H9 (cell line): ENCODE measurements around the gene PCDHA8. TPM values are rescaled to one million over a fixed set of nuclear protein-coding genes. Genes with fewer than 3 reads are reported as not detected.

Experiments
- DNase-seq: peaks from one replicate; pipeline ENCODE4 v3.0.0-alpha.2; 2017
- H2AFZ ChIP-seq: one replicate; pipeline ENCODE4 v1.6.1; 2013; ENCODE audit warnings: mild to moderate bottlenecking, low read length, control low read depth, moderate library complexity
- H2AK5ac ChIP-seq: 2 replicates; pipeline ENCODE4 v1.6.1; 2013; ENCODE audit warnings: low read length, control low read depth, mixed read lengths; ENCODE audit not compliant: insufficient read length
- H2BK120ac ChIP-seq: one replicate; pipeline ENCODE4 v1.6.1; 2013; ENCODE audit warnings: low read depth, mild to moderate bottlenecking, low read length, control low read depth, inconsistent platforms; ENCODE audit not compliant: poor library complexity, severe bottlenecking
- H2BK12ac ChIP-seq: 2 replicates; pipeline ENCODE4 v1.6.1; 2013; ENCODE audit warnings: low read length, control low read depth, mixed read lengths, low read depth; ENCODE audit not compliant: insufficient read length
- H2BK15ac ChIP-seq: 2 replicates; pipeline ENCODE4 v1.6.1; 2013; ENCODE audit warnings: low read depth, low read length, control low read depth
- H2BK20ac ChIP-seq: one replicate; pipeline ENCODE4 v1.6.1; 2013; ENCODE audit warnings: low read depth, mild to moderate bottlenecking, low read length, control low read depth, inconsistent platforms; ENCODE audit not compliant: poor library complexity, severe bottlenecking
- H2BK5ac ChIP-seq: 2 replicates; pipeline ENCODE4 v1.6.1; 2013; ENCODE audit warnings: low read length, control low read depth, mixed read lengths; ENCODE audit not compliant: insufficient read length
- H3K14ac ChIP-seq: 2 replicates; pipeline ENCODE4 v1.6.1; 2013; ENCODE audit warnings: low read length, control low read depth; ENCODE audit not compliant: insufficient read depth
- H3K18ac ChIP-seq: 2 replicates; pipeline ENCODE4 v1.6.1; 2013; ENCODE audit warnings: low read depth, mild to moderate bottlenecking, mixed read lengths, low read length, control low read depth; ENCODE audit not compliant: insufficient read length
- H3K23ac ChIP-seq: 2 replicates; pipeline ENCODE4 v1.6.1; 2013; ENCODE audit warnings: low read length, control low read depth, mixed read lengths, low read depth; ENCODE audit not compliant: insufficient read length
- H3K23me2 ChIP-seq: 2 replicates; pipeline ENCODE4 v1.6.1; 2013; ENCODE audit warnings: low read depth, mild to moderate bottlenecking, mixed read lengths, low read length, control low read depth; ENCODE audit not compliant: insufficient read length, poor library complexity, severe bottlenecking
- H3K27ac ChIP-seq: 2 replicates; pipeline ENCODE4 v1.5.1; 2013; ENCODE audit warnings: low read length, control low read depth, mixed read lengths, low read depth; ENCODE audit not compliant: insufficient read length
- H3K27me3 ChIP-seq: 2 replicates; pipeline ENCODE4 v1.6.1; 2013; ENCODE audit warnings: low read length, control low read depth, inconsistent platforms; ENCODE audit not compliant: insufficient read depth
- H3K4ac ChIP-seq: 2 replicates; pipeline ENCODE4 v1.6.1; 2013; ENCODE audit warnings: low read depth, mild to moderate bottlenecking, control low read depth, inconsistent platforms, low read length, moderate library complexity
- H3K4me1 ChIP-seq: 2 replicates; pipeline ENCODE4 v1.6.1; 2013; ENCODE audit warnings: low read length, control low read depth, inconsistent platforms; ENCODE audit not compliant: insufficient read depth
- H3K4me2 ChIP-seq: 2 replicates; pipeline ENCODE4 v1.6.1; 2013; ENCODE audit warnings: low read length, control low read depth, mixed read lengths; ENCODE audit not compliant: insufficient read length, insufficient read depth
- H3K56ac ChIP-seq: 2 replicates; pipeline ENCODE4 v1.6.1; 2013; ENCODE audit warnings: low read depth, mild to moderate bottlenecking, mixed read lengths, low read length, control low read depth; ENCODE audit not compliant: insufficient read length
- H3K79me1 ChIP-seq: 2 replicates; pipeline ENCODE4 v1.6.1; 2013; ENCODE audit warnings: low read depth, mild to moderate bottlenecking, moderate library complexity, low read length, control low read depth, inconsistent platforms; ENCODE audit not compliant: insufficient read depth, poor library complexity, severe bottlenecking
- H3K79me2 ChIP-seq: 2 replicates; pipeline ENCODE4 v1.6.1; 2013; ENCODE audit warnings: low read length, control low read depth, inconsistent platforms; ENCODE audit not compliant: insufficient read depth
- H3K9ac ChIP-seq: 2 replicates; pipeline ENCODE4 v1.6.1; 2013; ENCODE audit warnings: low read length, control low read depth, mixed read lengths; ENCODE audit not compliant: insufficient read length; ENCODE audit errors: extremely low read depth
- H3K9me3 ChIP-seq: one replicate; pipeline ENCODE4 v1.6.1; 2013; ENCODE audit warnings: low read depth, low read length, inconsistent platforms; ENCODE audit not compliant: control insufficient read depth
- H3T11ph ChIP-seq: one replicate; pipeline ENCODE4 v1.6.1; 2013; ENCODE audit warnings: mild to moderate bottlenecking, low read length, control low read depth, inconsistent platforms
- H4K20me1 ChIP-seq: one replicate; pipeline ENCODE4 v1.6.1; 2013; ENCODE audit not compliant: control insufficient read depth, insufficient read length, insufficient read depth
- H4K5ac ChIP-seq: 2 replicates; pipeline ENCODE4 v1.6.1; 2013; ENCODE audit warnings: low read depth, mild to moderate bottlenecking, mixed read lengths, low read length, control low read depth; ENCODE audit not compliant: insufficient read length
- H4K8ac ChIP-seq: replicated peaks from 2 replicates; pipeline ENCODE4 v1.6.1; 2013; ENCODE audit warnings: low read length, control low read depth, mixed read lengths, low read depth; ENCODE audit not compliant: insufficient read length
- H4K91ac ChIP-seq: 2 replicates; pipeline ENCODE4 v1.6.1; 2013; ENCODE audit warnings: low read depth, mild to moderate bottlenecking, moderate library complexity, mixed read lengths, low read length, control low read depth; ENCODE audit not compliant: insufficient read length
- H3K27ac Mint-ChIP-seq, 3 experiments: 2 replicates in 2 of 3; 3 replicates in 1 of 3; pipeline ENCODE4 v1.8.0; 2020 to 2021; ENCODE audit warnings: mixed read lengths in 3 of 3, mild to moderate bottlenecking in 1 of 3, moderate library complexity in 1 of 3
- H3K27me3 Mint-ChIP-seq: 2 replicates; pipeline ENCODE4 v1.8.0; 2021; ENCODE audit warnings: low read depth, mild to moderate bottlenecking, moderate library complexity, mixed read lengths
- H3K36me3 Mint-ChIP-seq, 3 experiments: 2 replicates in 2 of 3; 3 replicates in 1 of 3; pipeline ENCODE4 v1.8.0; 2020 to 2021; ENCODE audit warnings: low read depth in 3 of 3, mixed read lengths in 3 of 3; ENCODE audit not compliant: insufficient read depth in 1 of 3
- H3K4me1 Mint-ChIP-seq, 2 experiments: 2 replicates each; pipeline ENCODE4 v1.8.0; 2020; ENCODE audit warnings: mixed read lengths in 2 of 2
- H3K4me3 Mint-ChIP-seq, 2 experiments: 2 replicates in 1 of 2; 3 replicates in 1 of 2; pipeline ENCODE4 v1.8.0; 2020 to 2021; ENCODE audit warnings: mild to moderate bottlenecking in 2 of 2, mixed read lengths in 2 of 2, moderate library complexity in 1 of 2
- H3K9me3 Mint-ChIP-seq, 2 experiments: 2 replicates in 1 of 2; 3 replicates in 1 of 2; pipeline ENCODE4 v1.8.0; 2020; ENCODE audit warnings: mild to moderate bottlenecking in 2 of 2, mixed read lengths in 2 of 2, moderate library complexity in 1 of 2
- WGBS: extraction: QIAGEN DNeasy Blood & Tissue Kit; methylation state at CpG from one replicate; pipeline ENCODE4 v1.1.7; 2013; ENCODE audit warnings: missing lambda C conversion rate, low lambda C conversion rate, mixed read lengths; ENCODE audit not compliant: insufficient read length; ENCODE audit errors: extremely low coverage; 5-methylcytosine and 5-hydroxymethylcytosine counted together
- total RNA-seq: library from RNA; stranded (reverse); gene quantifications from 2 replicates; pipeline ENCODE4 v1.2.1, GENCODE V29; 2021
- TF ChIP-seq, protein P1 (sequence below): fragments of 200-600 bp; sonication (generic); conservative IDR thresholded peaks from 3 replicates; pipeline ENCODE4 v1.8.0; 2021; ENCODE audit warnings: antibody characterized with exemption, mild to moderate bottlenecking

Gene PCDHA8
- total RNA-seq, 1 experiment from 2014 or later, result 0.57 TPM

DNA sequence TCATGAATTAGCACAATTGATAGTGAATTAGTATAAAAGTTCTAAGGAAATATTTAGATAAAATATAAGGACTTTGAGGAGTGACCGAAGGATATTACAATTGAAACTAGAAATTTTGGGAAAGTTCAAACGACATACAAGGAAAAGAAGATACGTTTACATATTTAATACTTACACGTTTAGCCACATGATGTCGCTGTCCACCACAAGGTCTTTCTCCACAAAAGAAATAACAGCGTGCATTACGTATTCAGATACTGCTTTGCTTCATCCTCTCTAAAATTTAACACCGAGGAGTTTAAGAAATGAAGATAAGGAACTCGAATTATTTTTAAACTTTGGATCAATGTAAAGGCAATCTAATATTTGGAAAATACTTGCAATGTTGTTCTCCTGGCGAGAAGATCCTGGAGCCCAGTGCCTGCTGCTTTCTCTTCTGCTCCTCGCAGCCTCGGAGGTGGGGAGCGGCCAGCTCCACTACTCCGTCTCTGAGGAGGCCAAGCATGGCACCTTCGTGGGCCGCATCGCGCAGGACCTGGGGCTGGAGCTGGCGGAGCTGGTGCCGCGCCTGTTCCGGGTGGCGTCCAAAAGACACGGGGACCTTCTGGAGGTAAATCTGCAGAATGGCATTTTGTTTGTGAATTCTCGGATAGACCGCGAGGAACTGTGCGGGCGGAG, 40.0 kb upstream of the PCDHA8 start, which contains the start of gene PCDHA3:
Gene PCDHA3 (plus strand): TSS at position 242 of the 678 bp plus-strand sequence.
- DNase-seq, result no peak
- Histone ChIP-seq H4K91ac (no peak within 1 kb of the TSS), H3K9me3 (no peaks in the 10 kb centered on the region), H3K14ac (no peak within 1 kb of the TSS), H2BK120ac (no peak within 1 kb of the TSS), H3K79me2 (no peaks in the 10 kb centered on the region), H3T11ph (no peak within 1 kb of the TSS), H2AFZ (no peak within 1 kb of the TSS), H4K20me1 (no peaks in the 10 kb centered on the region), H2BK12ac (no peak within 1 kb of the TSS), H3K23ac (no peak within 1 kb of the TSS), H3K18ac (no peak within 1 kb of the TSS), H3K27ac (no peak within 1 kb of the TSS), H3K79me1 (no peaks in the 10 kb centered on the region), H4K5ac (no peak within 1 kb of the TSS), H3K56ac (no peak within 1 kb of the TSS), H3K9ac (no peak within 1 kb of the TSS), H3K27me3 (no peaks in the 10 kb centered on the region), H4K8ac (no peak within 1 kb of the TSS), H2AK5ac (no peak within 1 kb of the TSS), H3K4ac (no peak within 1 kb of the TSS), H3K4me2 (no peak within 1 kb of the TSS), H2BK20ac (no peak within 1 kb of the TSS), H3K4me1 (no peaks in the 10 kb centered on the region), H2BK15ac (no peak within 1 kb of the TSS), H3K23me2 (no peaks in the 10 kb centered on the region), H2BK5ac (no peak within 1 kb of the TSS)
- Mint-ChIP-seq H3K4me3 (no peak within 1 kb of the TSS), H3K27ac (no peak within 1 kb of the TSS), H3K27me3 (no peaks in the 10 kb centered on the region), H3K36me3 (peaks cover 8 to 49% (median 31%) of the 10 kb centered on the region in 3 experiments), H3K9me3 (peaks cover 49 to 54% of the 10 kb centered on the region in 2 experiments), H3K4me1 (no peaks in the 10 kb centered on the region)
- TF ChIP-seq, protein P1, sequence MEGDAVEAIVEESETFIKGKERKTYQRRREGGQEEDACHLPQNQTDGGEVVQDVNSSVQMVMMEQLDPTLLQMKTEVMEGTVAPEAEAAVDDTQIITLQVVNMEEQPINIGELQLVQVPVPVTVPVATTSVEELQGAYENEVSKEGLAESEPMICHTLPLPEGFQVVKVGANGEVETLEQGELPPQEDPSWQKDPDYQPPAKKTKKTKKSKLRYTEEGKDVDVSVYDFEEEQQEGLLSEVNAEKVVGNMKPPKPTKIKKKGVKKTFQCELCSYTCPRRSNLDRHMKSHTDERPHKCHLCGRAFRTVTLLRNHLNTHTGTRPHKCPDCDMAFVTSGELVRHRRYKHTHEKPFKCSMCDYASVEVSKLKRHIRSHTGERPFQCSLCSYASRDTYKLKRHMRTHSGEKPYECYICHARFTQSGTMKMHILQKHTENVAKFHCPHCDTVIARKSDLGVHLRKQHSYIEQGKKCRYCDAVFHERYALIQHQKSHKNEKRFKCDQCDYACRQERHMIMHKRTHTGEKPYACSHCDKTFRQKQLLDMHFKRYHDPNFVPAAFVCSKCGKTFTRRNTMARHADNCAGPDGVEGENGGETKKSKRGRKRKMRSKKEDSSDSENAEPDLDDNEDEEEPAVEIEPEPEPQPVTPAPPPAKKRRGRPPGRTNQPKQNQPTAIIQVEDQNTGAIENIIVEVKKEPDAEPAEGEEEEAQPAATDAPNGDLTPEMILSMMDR, result peak; percentile 45; the same call in 2 of the 3 replicates
- WGBS, result no CpG with 5 or more reads among the region's 29 CpGs
